ENCODE measurements around the gene ZBTB43. TPM values are rescaled to one million over a fixed set of nuclear protein-coding genes. Genes with fewer than 3 reads are reported as not detected.

Gene ZBTB43
- total RNA-seq, 6 experiments from 2014 or later, result 9.2 to 15.9 (median 13.6) TPM

- no peak overlapping the region for H3K27ac Mint-ChIP-seq
- no peaks in the 10 kb centered on the region for H3K36me3 Mint-ChIP-seq (ENCODE audit: low read depth)
- no peak overlapping the region for H3K4me3 Mint-ChIP-seq
- no peak for TF ChIP-seq CTCF (IDR thresholded peaks at IDR 0.05)
- no peaks in the 10 kb centered on the region for H3K4me1 Mint-ChIP-seq (ENCODE audit: low read depth)
- H3K9me3 Mint-ChIP-seq, result no peaks in the 10 kb centered on the region
- peaks cover 4% of the 10 kb centered on the region; the same call in 1 of the 2 replicates for H3K27me3 Mint-ChIP-seq (ENCODE audit: insufficient read depth)
- no peak for DNase-seq
Observed at GRCh38 chr9:126885131-126885641, 80.3 kb downstream of the ZBTB43 start.

GRCh38 chr9:126886034-126886822 is 81.4 kb downstream of the ZBTB43 start:
- no peak overlapping the region for H3K27ac Mint-ChIP-seq

GRCh38 chr9:126886897-126887296 is 82.1 kb downstream of the ZBTB43 start:
- Mint-ChIP-seq H3K27ac (no peak overlapping the region), H3K4me1 (ENCODE audit: low read depth) (no peaks in the 10 kb centered on the region), H3K9me3 (no peaks in the 10 kb centered on the region), H3K36me3 (ENCODE audit: low read depth) (no peaks in the 10 kb centered on the region), H3K27me3 (ENCODE audit: insufficient read depth) (peaks cover 4% of the 10 kb centered on the region; the same call in 1 of the 2 replicates), H3K4me3 (no peak overlapping the region)
- TF ChIP-seq CTCF (IDR thresholded peaks at IDR 0.05), result no peak
- no peak for DNase-seq

More at GRCh38 chr9:126886034-126886822, 81.4 kb downstream of the ZBTB43 start:
- Mint-ChIP-seq H3K36me3 (ENCODE audit: low read depth) (no peaks in the 10 kb centered on the region), H3K4me1 (ENCODE audit: low read depth) (no peaks in the 10 kb centered on the region), H3K4me3 (no peak overlapping the region), H3K27me3 (ENCODE audit: insufficient read depth) (peaks cover 4% of the 10 kb centered on the region; the same call in 1 of the 2 replicates), H3K9me3 (no peaks in the 10 kb centered on the region)
- DNase-seq, result no peak
- no peak for TF ChIP-seq CTCF (IDR thresholded peaks at IDR 0.05)

Other genes starting within 250 kb of the ZBTB43 start
- not detected for gene LMX1B, start 191.1 kb upstream of the ZBTB43 start, total RNA-seq (2021; fragmentation: NEBNext Ultra II Directional; extraction: Animal tissue kit (Norgen Biotek cat#: 25700))
- 1 to 10 TPM; 3.1 to 4.0 (median 3.7) TPM for gene ZBTB34, start 55.6 kb downstream of the ZBTB43 start, total RNA-seq (2021; fragmentation: NEBNext Ultra II Directional; extraction: Animal tissue kit (Norgen Biotek cat#: 25700))
- 1 to 10 TPM in 4 of 6 experiments, under 1 TPM in 2; 0.68 to 1.6 (median 1.1) TPM for gene RALGPS1, start 109.7 kb downstream of the ZBTB43 start, total RNA-seq (2021; fragmentation: NEBNext Ultra II Directional; extraction: Animal tissue kit (Norgen Biotek cat#: 25700))

Data from HFFc6 (cell line).